Adrenal gland (tissue), 12 donors: ENCODE data around the gene CHST8. TPM values are rescaled to one million over a fixed set of nuclear protein-coding genes. Genes with fewer than 3 reads are reported as not detected.

Experiments used
- DNase-seq, 7 donors: peaks; one replicate each; pipeline ENCODE4 v3.0.0-alpha.2; 2019 to 2020
- H3K27ac ChIP-seq, 5 donors: fragments of 200-600 bp; sonication (generic) in 4 of 5; 1 replicate in 3 of 5; 2 replicates in 2 of 5; pipeline versions ENCODE4 v1.5.1 to v1.8.0; 2016 to 2020; ENCODE audit warnings: mild to moderate bottlenecking in 1 of 5
- H3K27me3 ChIP-seq: fragments of 200-600 bp; 2 replicates; pipeline ENCODE4 v1.8.0; 2021
- H3K36me3 ChIP-seq, 2 donors: fragments of 200-600 bp; replicated peaks in 1 of 2; 1 replicate in 1 of 2; 2 replicates in 1 of 2; pipeline versions ENCODE4 v1.5.1 to v1.8.0; 2018 to 2022
- H3K4me1 ChIP-seq, 2 donors: fragments of 200-600 bp; replicated peaks in 1 of 2; 1 replicate in 1 of 2; 2 replicates in 1 of 2; pipeline versions ENCODE4 v1.5.1 to v1.8.0; 2018 to 2021
- H3K4me3 ChIP-seq, 4 donors: fragments of 200-600 bp; sonication (generic) in 3 of 4; one replicate each; pipeline ENCODE4 v1.5.1; 2016 to 2018
- H3K9me3 ChIP-seq, 3 donors: fragments of 200-600 bp; sonication (generic) in 1 of 3; replicated peaks in 1 of 3; 1 replicate in 2 of 3; 2 replicates in 1 of 3; pipeline versions ENCODE4 v1.5.1 to v1.8.0; 2016 to 2021
- CTCF ChIP-seq, 6 experiments: fragments of 450-650 bp in 4 of 6; fragments of 200-600 bp in 2 of 6; sonication (generic) in 1 of 6; IDR thresholded peaks; 1 replicate in 5 of 6; 2 replicates in 1 of 6; pipeline versions ENCODE4 v1.5.1 to v1.8.0; 2016 to 2021; ENCODE audit warnings: antibody characterized with exemption in 6 of 6, mild to moderate bottlenecking in 2 of 6, moderate library complexity in 1 of 6
- POLR2A ChIP-seq, 2 donors: fragments of 450-650 bp; IDR thresholded peaks; one replicate each; pipeline ENCODE4 v1.6.1; 2017; ENCODE audit warnings: antibody characterized with exemption in 2 of 2, mild to moderate bottlenecking in 2 of 2, moderate library complexity in 1 of 2
- WGBS, 4 donors: extraction: QIAGEN DNeasy Blood & Tissue Kit in 2 of 4; methylation state at CpG; one replicate each; pipeline versions ENCODE4 v1.1.5 to v1.1.7; 2013 to 2017; 5-methylcytosine and 5-hydroxymethylcytosine counted together
- intact Hi-C, 2 donors: fragments of 100-400 bp; cut with DNase I; formaldehyde crosslinking; loops; one replicate each; pipeline versions ENCODE4 v1.14.1 to v1.15.0; 2022 to 2023
- polyA plus RNA-seq, 3 donors: library from polyadenylated mRNA; stranded (reverse); fragments of 200-250 nt in 2 of 3; fragments of 350-450 nt in 1 of 3; fragmentation: Illumina TruSeq in 1 of 3; extraction: RNeasy Lipid Tissue Mini Kit (QIAGEN cat#74804) in 1 of 3; gene quantifications; one replicate each; pipeline ENCODE4 v1.2.3, GENCODE V29; 2013 to 2014
- total RNA-seq, 9 donors: library from RNA; depleted of rRNA in 4 of 9; stranded (reverse); fragments of >200 nt in 4 of 9; fragments of 120-200 nt in 1 of 9; fragmentation: NEBNext Ultra II Directional in 1 of 9; extraction: Animal tissue kit (Norgen Biotek cat#: 25700) in 1 of 9; gene quantifications; one replicate each; pipeline versions ENCODE4 v1.1.0 to v1.2.4, GENCODE V29; 2013 to 2023
- donor health status: healthy with polysubstance abuse.
- donor health status: Bipolar disorder and iron deficiency.
- donor health status: DM: yes; HTN: yes; CAD: no.
- donor health status: DM: no; HTN: no; CAD: no.
- donor health status: DM: no; HTN: no; CAD: no.
- donor health status: DM: yes; HTN: yes; CAD: no.

The CHST8 gene
- total and polyA plus RNA-seq, 12 donors = 0.06 to 1.9 (median 0.61) TPM; not detected in 4

DNA sequence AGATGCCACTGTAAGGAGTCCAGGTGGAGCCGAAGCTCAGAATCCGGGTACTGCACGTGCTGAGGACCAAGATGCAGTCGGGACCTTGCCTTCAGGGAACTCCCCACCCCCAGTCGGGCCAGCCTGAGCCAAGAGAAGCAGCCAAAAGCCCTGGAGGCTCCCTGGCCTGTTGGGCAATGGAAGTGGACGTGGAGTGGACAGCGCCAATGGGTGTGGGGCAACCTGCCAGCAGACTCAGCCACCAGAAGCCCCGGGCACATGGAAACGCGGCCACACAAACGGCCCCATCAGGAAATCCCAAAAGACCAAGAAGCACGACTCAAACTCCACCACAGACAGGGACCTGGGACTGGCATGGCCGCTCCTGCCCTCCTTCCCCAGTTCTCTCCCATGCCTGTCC lies 144.9 kb downstream of the CHST8 start:
- TF ChIP-seq CTCF (IDR thresholded peaks at IDR 0.05) (no peak), POLR2A (IDR thresholded peaks at IDR 0.05) (no peak)
- 65 to 75% (median 73%) methylated on average over 9 to 13 of the region's 13 CpGs for WGBS, 4 donors
- Histone ChIP-seq H3K27ac (no peak overlapping the region), H3K9me3 (no peaks in the 10 kb centered on the region), H3K4me1 (no peaks in the 10 kb centered on the region), H3K27me3 (no peaks in the 10 kb centered on the region), H3K4me3 (no peak overlapping the region), H3K36me3 (no peaks in the 10 kb centered on the region)
- intact Hi-C loops = loop anchor here in 1 of 2 donors (5.0 kb wide), 1 partner anchor 534 kb away; no protein-coding TSS in a partner anchor
- DNase-seq = no peak

GRCh38 chr19:33767898-33768413 lies 146.2 kb downstream of the CHST8 start:
- intact Hi-C loops = loop anchor here in 1 of 2 donors (2.0 to 5.0 kb wide), 2 partner anchors 335 to 536 kb away; no protein-coding TSS in a partner anchor
- Histone ChIP-seq H3K36me3 (no peaks in the 10 kb centered on the region), H3K9me3 (no peaks in the 10 kb centered on the region), H3K4me3 (no peak overlapping the region), H3K4me1 (no peaks in the 10 kb centered on the region), H3K27ac (no peak overlapping the region), H3K27me3 (no peaks in the 10 kb centered on the region)
- TF ChIP-seq POLR2A (IDR thresholded peaks at IDR 0.05) = no peak
- TF ChIP-seq CTCF (IDR thresholded peaks at IDR 0.05) = no peak
- DNase-seq = no peak
- WGBS, 4 donors = 33 to 45% (median 39%) methylated on average over 9 of the region's 9 CpGs

DNA sequence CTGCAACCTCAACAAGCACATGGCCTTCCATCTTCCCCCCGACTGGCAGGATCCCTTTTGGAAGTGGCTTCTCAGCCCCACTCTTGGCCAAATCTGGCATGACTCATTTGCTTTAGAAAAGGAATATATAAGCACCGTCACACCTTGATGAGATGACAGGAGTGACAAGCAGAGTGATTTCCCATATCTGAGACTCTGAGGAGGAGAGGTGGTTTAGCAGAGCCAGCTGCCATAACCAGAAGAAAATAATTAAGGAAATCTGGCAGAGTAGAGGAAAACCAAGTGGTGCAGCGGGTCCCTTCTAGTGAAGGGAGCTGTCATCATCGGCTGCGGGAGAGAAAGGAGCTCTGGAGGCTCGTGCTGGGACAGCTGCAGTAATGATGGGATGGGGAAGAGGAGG lies 147.5 kb downstream of the CHST8 start:
- WGBS, 4 donors = 57 to 66% (median 59%) methylated on average over 6 of the region's 6 CpGs
- TF ChIP-seq POLR2A (IDR thresholded peaks at IDR 0.05) (no peak), CTCF (IDR thresholded peaks at IDR 0.05) (no peak)
- intact Hi-C loops = loop anchor here in 1 of 2 donors (2.0 to 5.0 kb wide), 2 partner anchors 336 to 537 kb away; no protein-coding TSS in a partner anchor

DNA sequence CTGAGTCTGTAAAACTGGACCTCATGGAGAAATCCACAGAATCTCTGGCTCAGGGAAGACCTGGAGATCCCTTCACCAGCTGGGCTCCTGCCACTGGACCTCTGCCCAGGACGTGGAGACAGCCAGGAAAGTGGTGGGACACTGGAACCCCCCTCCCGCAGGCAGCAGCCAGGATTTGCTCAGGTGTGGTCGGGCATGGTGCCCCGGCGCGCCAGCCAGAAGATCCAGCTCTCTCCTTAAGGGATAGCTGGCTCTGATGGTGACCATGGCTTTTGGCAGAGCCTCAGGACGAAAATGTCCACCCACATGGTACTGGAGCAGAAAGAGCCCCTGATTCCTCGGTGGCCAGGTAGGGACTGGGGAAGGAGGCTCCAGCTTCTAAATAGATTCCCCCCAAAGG lies 148.4 kb downstream of the CHST8 start:
- DNase-seq = no peak
- Histone ChIP-seq H3K27ac (no peak overlapping the region), H3K4me1 (no peaks in the 10 kb centered on the region), H3K9me3 (no peaks in the 10 kb centered on the region), H3K4me3 (no peak overlapping the region), H3K27me3 (no peaks in the 10 kb centered on the region), H3K36me3 (no peaks in the 10 kb centered on the region)
- TF ChIP-seq CTCF (IDR thresholded peaks at IDR 0.05) (no peak), POLR2A (IDR thresholded peaks at IDR 0.05) (no peak)
- WGBS, 4 donors = 62 to 69% (median 64%) methylated on average over 7 to 8 of the region's 8 CpGs; no CpG with 5 or more reads in 1 of the 4 donors
- intact Hi-C loops = loop anchor here in 1 of 2 donors (5.0 to 10.0 kb wide), 2 partner anchors 338 to 525 kb away; no protein-coding TSS in a partner anchor

More for the DNA sequence above, 147.5 kb downstream of the CHST8 start:
- Histone ChIP-seq H3K9me3 (no peaks in the 10 kb centered on the region), H3K4me3 (no peak overlapping the region), H3K27me3 (no peaks in the 10 kb centered on the region), H3K4me1 (no peaks in the 10 kb centered on the region), H3K27ac (no peak overlapping the region), H3K36me3 (no peaks in the 10 kb centered on the region)
- DNase-seq = no peak
